ENCODE data around the gene FMNL3. TPM values are rescaled to one million over a fixed set of nuclear protein-coding genes. Genes with fewer than 3 reads are reported as not detected.

The FMNL3 gene
- total RNA-seq, 1 experiment from 2014 or later, result 5.6 TPM

DNA sequence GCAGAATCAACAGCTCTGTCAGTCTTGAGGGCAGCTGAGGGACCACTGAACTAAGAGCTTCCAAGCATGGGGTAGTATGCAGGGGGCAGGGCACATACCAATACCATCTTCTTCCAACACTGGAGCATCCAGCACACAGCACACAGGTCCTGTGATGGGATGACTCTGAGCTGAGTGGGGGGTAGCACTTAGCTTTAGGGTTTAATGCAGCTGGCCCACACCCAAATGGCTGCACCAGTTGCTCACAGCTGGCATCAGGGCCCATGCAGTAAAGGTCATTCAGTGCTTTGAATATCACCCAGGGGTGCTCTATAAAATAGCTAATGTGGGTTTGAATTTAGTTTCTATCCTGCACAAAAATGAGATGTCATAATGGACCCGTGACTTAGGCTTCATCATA lies 103.5 kb downstream of the FMNL3 start:
- no peaks in the 10 kb centered on the region for H3K36me3 ChIP-seq (ENCODE audit: low read depth)
- H3K27ac ChIP-seq, result no peak overlapping the region
- DNase-seq, result no peak

DNA sequence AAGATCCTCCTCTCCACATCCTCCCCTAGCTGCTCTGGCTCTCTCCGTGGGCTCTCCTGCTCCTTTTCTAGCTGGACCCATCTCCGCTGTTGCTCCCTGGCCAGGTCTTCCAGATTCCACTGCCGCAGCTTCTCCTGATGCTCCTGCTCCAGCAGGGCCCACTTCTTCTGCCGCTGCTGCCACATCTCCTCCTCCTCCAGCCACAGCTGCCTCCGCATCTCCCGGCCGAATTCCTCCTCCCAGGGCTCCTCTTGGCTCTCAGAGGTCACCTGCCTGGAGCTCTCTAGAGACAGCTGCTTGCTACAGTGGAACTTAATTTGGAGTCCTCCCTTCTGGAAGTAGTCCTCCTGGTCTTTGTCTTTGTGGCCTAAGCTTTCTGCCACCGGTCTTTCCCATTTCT lies 107.2 kb downstream of the FMNL3 start:
- Histone ChIP-seq H3K4me1 (replicated peaks; ENCODE audit: insufficient read depth) (no peaks in the 10 kb centered on the region), H3K4me2 (no peak overlapping the region), H3K4me3 (no peak overlapping the region), H3K9me3 (ENCODE audit: insufficient read depth, low read depth) (no peaks in the 10 kb centered on the region), H4K20me1 (ENCODE audit: insufficient read depth) (no peaks in the 10 kb centered on the region; the same call in 1 of the 2 replicates), H3K9me2 (ENCODE audit: insufficient read depth) (no peaks in the 10 kb centered on the region), H3K27me3 (ENCODE audit: insufficient read depth, low read depth) (no peaks in the 10 kb centered on the region), H2AFZ (no peak overlapping the region), H3K79me2 (ENCODE audit: low read depth) (no peaks in the 10 kb centered on the region), H3F3A (ENCODE audit: insufficient read depth, low read depth) (no peaks in the 10 kb centered on the region), H3K36me3 (ENCODE audit: low read depth) (no peaks in the 10 kb centered on the region), H3K27ac (no peak overlapping the region)
- intact Hi-C loops (cut with micrococcal nuclease; ENCODE audit: unreplicated experiment), result no loop called here
- no peak for DNase-seq
- BruUV-seq (replicated peaks), result no TSS peak
- ChIA-PET CTCF (no interaction called here), POLR2A (ENCODE audit: unreplicated experiment) (no interaction called here)
- TF ChIP-seq, protein P1, sequence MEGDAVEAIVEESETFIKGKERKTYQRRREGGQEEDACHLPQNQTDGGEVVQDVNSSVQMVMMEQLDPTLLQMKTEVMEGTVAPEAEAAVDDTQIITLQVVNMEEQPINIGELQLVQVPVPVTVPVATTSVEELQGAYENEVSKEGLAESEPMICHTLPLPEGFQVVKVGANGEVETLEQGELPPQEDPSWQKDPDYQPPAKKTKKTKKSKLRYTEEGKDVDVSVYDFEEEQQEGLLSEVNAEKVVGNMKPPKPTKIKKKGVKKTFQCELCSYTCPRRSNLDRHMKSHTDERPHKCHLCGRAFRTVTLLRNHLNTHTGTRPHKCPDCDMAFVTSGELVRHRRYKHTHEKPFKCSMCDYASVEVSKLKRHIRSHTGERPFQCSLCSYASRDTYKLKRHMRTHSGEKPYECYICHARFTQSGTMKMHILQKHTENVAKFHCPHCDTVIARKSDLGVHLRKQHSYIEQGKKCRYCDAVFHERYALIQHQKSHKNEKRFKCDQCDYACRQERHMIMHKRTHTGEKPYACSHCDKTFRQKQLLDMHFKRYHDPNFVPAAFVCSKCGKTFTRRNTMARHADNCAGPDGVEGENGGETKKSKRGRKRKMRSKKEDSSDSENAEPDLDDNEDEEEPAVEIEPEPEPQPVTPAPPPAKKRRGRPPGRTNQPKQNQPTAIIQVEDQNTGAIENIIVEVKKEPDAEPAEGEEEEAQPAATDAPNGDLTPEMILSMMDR (conservative IDR thresholded peaks at IDR 0.05), result no peak
- no peak for TF ChIP-seq EZH2 (IDR thresholded peaks at IDR 0.05; ENCODE audit: low read depth)

More for the DNA sequence above, 103.5 kb downstream of the FMNL3 start:
- Histone ChIP-seq H3K79me2 (ENCODE audit: low read depth) (no peaks in the 10 kb centered on the region), H3K4me3 (no peak overlapping the region), H3F3A (ENCODE audit: insufficient read depth, low read depth) (peaks cover 2% of the 10 kb centered on the region; the same call in 1 of the 2 replicates), H4K20me1 (ENCODE audit: insufficient read depth) (no peaks in the 10 kb centered on the region), H3K4me2 (no peak overlapping the region), H2AFZ (no peak overlapping the region), H3K9me3 (ENCODE audit: insufficient read depth, low read depth) (no peaks in the 10 kb centered on the region), H3K27me3 (ENCODE audit: insufficient read depth, low read depth) (no peaks in the 10 kb centered on the region), H3K9me2 (ENCODE audit: insufficient read depth) (no peaks in the 10 kb centered on the region), H3K4me1 (replicated peaks; ENCODE audit: insufficient read depth) (no peaks in the 10 kb centered on the region)
- TF ChIP-seq EZH2 (IDR thresholded peaks at IDR 0.05; ENCODE audit: low read depth), result no peak
- TF ChIP-seq, protein P1 (conservative IDR thresholded peaks at IDR 0.05), result no peak
- no TSS peak for BruUV-seq (replicated peaks)
- ChIA-PET POLR2A (ENCODE audit: unreplicated experiment) (no interaction called here), CTCF (interaction anchor here (0.6 kb wide), 1 partner anchor 52 kb away, joined by 3 read pairs; no protein-coding TSS in a partner anchor)
- intact Hi-C loops (cut with micrococcal nuclease; ENCODE audit: unreplicated experiment), result no loop called here

DNA sequence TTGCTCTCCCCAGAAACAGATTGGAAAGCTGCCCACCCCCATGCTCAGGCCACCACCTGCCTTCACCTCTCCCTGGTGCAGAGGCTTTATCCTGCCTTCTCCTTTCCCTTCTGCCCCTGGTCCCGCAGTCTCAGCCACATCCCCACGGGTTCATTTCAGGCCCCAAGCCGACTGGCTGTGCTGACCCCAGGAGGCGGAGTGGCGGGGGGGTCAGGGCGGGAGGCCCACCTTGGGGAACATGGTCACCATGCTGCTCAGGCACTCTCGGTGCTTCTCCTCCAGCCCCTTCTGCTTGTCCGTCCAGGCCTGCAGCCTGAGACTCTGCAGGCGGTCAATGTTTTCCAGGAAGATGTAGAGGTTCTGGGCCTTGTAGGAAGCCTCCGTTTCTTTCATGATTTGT lies 108.7 kb downstream of the FMNL3 start:
- Histone ChIP-seq H2AFZ (no peak overlapping the region), H3K4me1 (replicated peaks; ENCODE audit: insufficient read depth) (no peaks in the 10 kb centered on the region), H3K4me2 (no peak overlapping the region), H3K4me3 (no peak overlapping the region), H3K9me3 (ENCODE audit: insufficient read depth, low read depth) (no peaks in the 10 kb centered on the region), H3K9me2 (ENCODE audit: insufficient read depth) (no peaks in the 10 kb centered on the region), H3K27ac (no peak overlapping the region), H3F3A (ENCODE audit: insufficient read depth, low read depth) (no peaks in the 10 kb centered on the region), H4K20me1 (ENCODE audit: insufficient read depth) (no peaks in the 10 kb centered on the region; the same call in 1 of the 2 replicates), H3K36me3 (ENCODE audit: low read depth) (no peaks in the 10 kb centered on the region), H3K27me3 (ENCODE audit: insufficient read depth, low read depth) (no peaks in the 10 kb centered on the region), H3K79me2 (ENCODE audit: low read depth) (no peaks in the 10 kb centered on the region)
- TF ChIP-seq, protein P1 (conservative IDR thresholded peaks at IDR 0.05), result no peak
- TF ChIP-seq EZH2 (IDR thresholded peaks at IDR 0.05; ENCODE audit: low read depth), result no peak
- intact Hi-C loops (cut with micrococcal nuclease; ENCODE audit: unreplicated experiment), result no loop called here
- CTCF ChIA-PET, result no interaction called here
- DNase-seq, result no peak
- no TSS peak for BruUV-seq (replicated peaks)
- POLR2A ChIA-PET (ENCODE audit: unreplicated experiment), result interaction anchor here (0.6 kb wide), 1 partner anchor 321 kb away, joined by 4 read pairs; no protein-coding TSS in a partner anchor
